Activated naive CD4-positive, alpha-beta T cell treated with anti-CD3 and anti-CD28 coated beads, Interleukin-2, amount 10 ng/mL, durations not matched to agents 7 days and 5 days (primary cell): ENCODE results near the gene THYN1.
"Not testable (repeated sequence)": the region's sequence is repeated elsewhere in the genome, so short reads cannot be mapped to it uniquely, and the experiment has no call there.

Experiments
- CTCF ChIA-PET: fragments of 350-600 bp; sonication (Branson Sonifier 250); formaldehyde crosslinking; loops from one replicate; lab custom pipeline; 2021; ENCODE audit warnings: antibody characterized with exemption; lab: Charles Lee
- DNase-seq: peaks from one replicate; pipeline ENCODE4 v3.0.0-alpha.2; 2020
- H3K27ac Mint-ChIP-seq: one replicate; pipeline ENCODE4 v1.8.0; 2021; ENCODE audit warnings: mild to moderate bottlenecking, moderate library complexity, mixed read lengths
- H3K27me3 Mint-ChIP-seq: one replicate; pipeline ENCODE4 v1.8.0; 2021; ENCODE audit warnings: mild to moderate bottlenecking, mixed read lengths
- H3K36me3 Mint-ChIP-seq: one replicate; pipeline ENCODE4 v1.8.0; 2021; ENCODE audit warnings: mixed read lengths
- H3K4me1 Mint-ChIP-seq: one replicate; pipeline ENCODE4 v1.8.0; 2021; ENCODE audit warnings: mixed read lengths
- H3K4me3 Mint-ChIP-seq: one replicate; pipeline ENCODE4 v1.8.0; 2021; ENCODE audit warnings: mild to moderate bottlenecking, moderate library complexity, mixed read lengths
- H3K9me3 Mint-ChIP-seq: one replicate; pipeline ENCODE4 v1.8.0; 2021; ENCODE audit warnings: mixed read lengths

Gene THYN1

GRCh38 chr11:134282121-134283045 lies 29.2 kb upstream of the THYN1 start:
- peaks cover 11% of the 10 kb centered on the region for H3K36me3 Mint-ChIP-seq
- peaks cover 13% of the 10 kb centered on the region for H3K4me1 Mint-ChIP-seq
- H3K27ac Mint-ChIP-seq, result no peak overlapping the region
- no peak for DNase-seq
- no peak overlapping the region for H3K4me3 Mint-ChIP-seq
- CTCF ChIA-PET, result interaction anchor here (1.4 kb wide), 1 partner anchor 9 kb away, joined by 3 read pairs; no protein-coding TSS in a partner anchor
- peaks cover 4% of the 10 kb centered on the region for H3K9me3 Mint-ChIP-seq
- H3K27me3 Mint-ChIP-seq, result peaks cover 11% of the 10 kb centered on the region

- H3K36me3 Mint-ChIP-seq, result peaks cover 14% of the 10 kb centered on the region
- DNase-seq, CTCF ChIA-PET, H3K27ac Mint-ChIP-seq, H3K4me3 Mint-ChIP-seq, H3K9me3 Mint-ChIP-seq: not testable (repeated sequence)
- H3K4me1 Mint-ChIP-seq, result peaks cover 17% of the 10 kb centered on the region
- peaks cover 16% of the 10 kb centered on the region for H3K27me3 Mint-ChIP-seq
These were observed 28.5 kb upstream of the THYN1 start for GRCh38 chr11:134281635-134282034.

GRCh38 chr11:134278356-134278755 lies 25.2 kb upstream of the THYN1 start:
- Mint-ChIP-seq H3K4me1 (peaks cover 39% of the 10 kb centered on the region), H3K4me3 (no peak overlapping the region), H3K36me3 (peaks cover 16% of the 10 kb centered on the region), H3K9me3 (peaks cover 4% of the 10 kb centered on the region), H3K27ac (no peak overlapping the region), H3K27me3 (peaks cover 21% of the 10 kb centered on the region)
- DNase-seq, result no peak
- CTCF ChIA-PET, result interaction anchor here (1.2 to 1.9 kb wide), 3 partner anchors 8 to 81 kb away, joined by 3 to 12 read pairs (median 6); no protein-coding TSS in a partner anchor

GRCh38 chr11:134277183-134278001 lies 24.2 kb upstream of the THYN1 start:
- H3K36me3 Mint-ChIP-seq, result peaks cover 26% of the 10 kb centered on the region
- H3K4me1 Mint-ChIP-seq, result peaks cover 48% of the 10 kb centered on the region
- H3K27me3 Mint-ChIP-seq, result peaks cover 21% of the 10 kb centered on the region
- peak overlapping the region; percentile 80 for H3K4me3 Mint-ChIP-seq
- peaks cover 4% of the 10 kb centered on the region for H3K9me3 Mint-ChIP-seq
- no peak for DNase-seq
- CTCF ChIA-PET, result interaction anchor here (1.1 to 6.7 kb wide), 3 partner anchors 14 to 56 kb away, joined by 3 to 68 read pairs (median 12); no protein-coding TSS in a partner anchor
- H3K27ac Mint-ChIP-seq, result peak overlapping the region; percentile 11

GRCh38 chr11:134276396-134277182 lies 23.4 kb upstream of the THYN1 start:
- Mint-ChIP-seq H3K4me3 (peak overlapping the region; percentile 94), H3K27me3 (peaks cover 21% of the 10 kb centered on the region), H3K4me1 (peaks cover 53% of the 10 kb centered on the region), H3K9me3 (peaks cover 4% of the 10 kb centered on the region), H3K27ac (peak overlapping the region; percentile 97), H3K36me3 (peaks cover 28% of the 10 kb centered on the region)
- DNase-seq, result peak; percentile 27
- CTCF ChIA-PET, result interaction anchor here (0.9 to 6.7 kb wide), 6 partner anchors 14 to 73 kb away, joined by 3 to 68 read pairs (median 4); no protein-coding TSS in a partner anchor

- DNase-seq, result peak; percentile 91
- Mint-ChIP-seq H3K27me3 (peaks cover 21% of the 10 kb centered on the region), H3K4me1 (peaks cover 61% of the 10 kb centered on the region), H3K4me3 (peak within 1 kb of the TSS; percentile 94), H3K36me3 (peaks cover 33% of the 10 kb centered on the region), H3K27ac (peak within 1 kb of the TSS; percentile 97), H3K9me3 (peaks cover 4% of the 10 kb centered on the region)
- CTCF ChIA-PET, result interaction anchor here (0.6 to 6.7 kb wide), 7 partner anchors 13 to 74 kb away, joined by 3 to 68 read pairs (median 4); no protein-coding TSS in a partner anchor
These were observed 22.6 kb upstream of the THYN1 start, which contains the start of gene GLB1L3 for GRCh38 chr11:134275534-134276395. Gene GLB1L3, plus strand, starts transcription at chr11:134276379. Its CDS starts 362 bp downstream, at chr11:134276741.

DNA sequence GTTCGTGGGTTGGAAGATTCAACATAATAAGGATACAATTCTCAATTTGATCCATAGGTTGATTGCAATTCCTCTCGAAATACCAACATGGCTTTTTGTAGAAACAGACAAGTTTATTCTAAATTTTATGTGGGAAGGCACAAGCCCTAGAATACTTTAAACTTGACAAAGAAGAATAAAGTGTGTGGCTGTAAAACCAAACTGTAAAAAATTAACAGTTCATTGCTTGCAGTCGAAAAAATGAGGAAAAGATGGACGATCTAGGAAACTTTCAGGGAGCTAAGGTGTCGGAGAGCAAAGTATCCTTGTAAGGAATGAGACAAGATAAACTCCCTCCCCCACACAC lies 22.0 kb upstream of the THYN1 start:
- Mint-ChIP-seq H3K4me1 (peaks cover 67% of the 10 kb centered on the region), H3K9me3 (peaks cover 4% of the 10 kb centered on the region), H3K36me3 (peaks cover 36% of the 10 kb centered on the region), H3K27me3 (peaks cover 21% of the 10 kb centered on the region), H3K27ac (peak overlapping the region; percentile 97), H3K4me3 (peak overlapping the region; percentile 94)
- CTCF ChIA-PET, result interaction anchor here (6.7 kb wide), 1 partner anchor 12 kb away, joined by 68 read pairs; no protein-coding TSS in a partner anchor
- DNase-seq, result no peak

GRCh38 chr11:134273317-134273712 lies 20.2 kb upstream of the THYN1 start:
- no peaks in the 10 kb centered on the region for H3K9me3 Mint-ChIP-seq
- peaks cover 31% of the 10 kb centered on the region for H3K36me3 Mint-ChIP-seq
- CTCF ChIA-PET, result interaction anchor here (1.0 to 6.7 kb wide), 4 partner anchors 10 to 87 kb away, joined by 3 to 68 read pairs (median 3); no protein-coding TSS in a partner anchor
- peak overlapping the region; percentile 27 for H3K4me3 Mint-ChIP-seq
- no peak overlapping the region for H3K27ac Mint-ChIP-seq
- DNase-seq, result no peak
- H3K27me3 Mint-ChIP-seq, result peaks cover 18% of the 10 kb centered on the region
- peaks cover 69% of the 10 kb centered on the region for H3K4me1 Mint-ChIP-seq

DNA sequence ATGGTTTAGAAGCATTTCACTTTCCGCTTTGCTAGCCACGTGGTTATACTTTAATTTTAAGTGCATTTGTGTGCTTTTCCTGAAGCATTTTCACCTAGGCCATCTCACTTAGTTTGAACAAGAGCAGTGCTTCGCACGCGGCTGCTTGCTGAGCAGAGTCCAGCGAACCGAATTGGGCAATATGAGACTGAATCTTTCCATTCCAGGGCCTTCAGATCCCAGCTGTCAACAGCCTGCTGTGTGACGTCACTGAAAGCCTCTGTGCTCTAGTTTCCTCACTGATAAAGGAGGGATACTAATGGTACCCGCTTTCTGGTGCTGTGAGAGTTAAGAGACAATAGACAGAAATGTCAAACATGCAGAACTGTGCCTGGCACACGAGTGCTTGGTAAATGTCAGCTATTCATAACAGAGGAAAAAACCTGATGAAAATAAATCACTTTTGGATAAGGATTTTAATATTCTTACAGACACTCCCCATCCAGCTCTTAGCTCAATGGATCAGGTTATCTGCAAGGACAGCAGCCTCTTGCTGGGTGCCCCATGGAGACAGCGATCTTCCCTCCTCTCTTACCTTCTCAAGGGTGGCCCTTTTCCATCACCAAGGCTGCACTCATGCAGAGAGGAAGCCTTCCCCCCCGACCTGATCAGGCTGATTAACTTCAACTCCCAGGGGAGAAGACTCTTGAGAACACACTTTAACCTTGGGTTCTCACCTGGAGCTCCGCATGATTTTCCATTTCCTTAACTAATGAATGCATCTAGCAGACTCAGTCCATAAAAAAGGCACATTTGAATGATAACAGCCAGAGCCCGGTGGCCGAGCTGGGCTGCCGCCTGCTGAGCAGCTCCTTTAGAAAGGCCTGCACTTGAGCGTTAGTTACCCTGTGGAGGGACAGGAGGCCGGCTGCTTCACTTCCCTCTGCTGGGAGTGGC lies 19.5 kb upstream of the THYN1 start:
- H3K9me3 Mint-ChIP-seq, result no peaks in the 10 kb centered on the region
- peaks cover 13% of the 10 kb centered on the region for H3K27me3 Mint-ChIP-seq
- H3K4me3 Mint-ChIP-seq, result peak overlapping the region; percentile 27
- peaks cover 72% of the 10 kb centered on the region for H3K4me1 Mint-ChIP-seq
- CTCF ChIA-PET, result interaction anchor here (1.0 to 6.7 kb wide), 3 partner anchors 10 to 87 kb away, joined by 3 to 68 read pairs (median 3); no protein-coding TSS in a partner anchor
- DNase-seq, result no peak
- H3K27ac Mint-ChIP-seq, result no peak overlapping the region
- H3K36me3 Mint-ChIP-seq, result peaks cover 31% of the 10 kb centered on the region

DNA sequence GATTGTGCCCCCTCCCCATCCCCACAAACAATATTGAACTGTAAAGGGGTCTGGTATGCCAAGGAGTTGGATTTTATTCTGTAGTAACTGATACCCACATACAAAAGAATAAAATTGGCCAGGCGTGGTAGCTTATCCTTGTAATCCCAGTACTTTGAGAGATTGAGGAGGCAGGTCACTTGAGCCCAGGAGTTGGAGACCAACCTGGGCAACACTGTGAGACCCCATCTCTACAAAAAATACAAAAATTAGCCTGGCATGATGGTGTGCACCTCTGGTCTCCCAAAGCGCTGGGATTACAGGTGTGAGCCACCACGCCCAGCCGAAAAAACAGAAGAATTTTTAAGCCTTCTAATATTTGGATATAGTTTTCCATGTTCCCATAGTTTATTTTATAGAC lies 18.8 kb upstream of the THYN1 start:
- H3K27me3 Mint-ChIP-seq, result peaks cover 6% of the 10 kb centered on the region
- no peaks in the 10 kb centered on the region for H3K9me3 Mint-ChIP-seq
- DNase-seq, result no peak
- H3K36me3 Mint-ChIP-seq, result peaks cover 27% of the 10 kb centered on the region
- no peak overlapping the region for H3K27ac Mint-ChIP-seq
- no peak overlapping the region for H3K4me3 Mint-ChIP-seq
- CTCF ChIA-PET, result interaction anchor here (6.7 kb wide), 1 partner anchor 9 kb away, joined by 68 read pairs; no protein-coding TSS in a partner anchor
- peaks cover 69% of the 10 kb centered on the region for H3K4me1 Mint-ChIP-seq

DNA sequence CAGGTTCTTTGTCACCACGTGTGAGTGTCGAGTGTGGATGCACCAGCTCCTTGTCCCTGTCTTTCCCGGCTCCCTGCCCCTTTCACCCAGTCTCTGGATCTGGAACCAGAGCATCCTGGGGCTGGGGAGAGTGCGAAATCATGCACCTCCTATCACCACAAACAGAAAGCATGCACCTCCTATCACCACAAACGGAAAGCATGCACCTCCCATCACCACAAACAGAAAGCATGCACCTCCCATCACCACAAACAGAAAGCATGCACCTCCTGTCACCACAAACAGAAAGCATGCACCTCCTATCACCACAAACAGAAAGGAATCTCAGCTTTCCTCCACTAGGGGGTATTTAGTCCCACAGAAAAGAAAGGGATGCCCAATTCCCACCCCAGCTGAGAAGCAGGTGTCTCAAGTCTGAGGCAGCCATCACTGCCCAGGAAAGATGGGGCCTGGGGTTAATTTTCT lies 17.1 kb upstream of the THYN1 start:
- H3K4me1 Mint-ChIP-seq, result peaks cover 73% of the 10 kb centered on the region
- H3K4me3 Mint-ChIP-seq, result peak overlapping the region; percentile 24
- CTCF ChIA-PET, result interaction anchor here (0.6 to 2.0 kb wide), 3 partner anchors 9 to 129 kb away, joined by 3 to 8 read pairs (median 6); no protein-coding TSS in a partner anchor
- H3K27me3 Mint-ChIP-seq, result no peaks in the 10 kb centered on the region
- peak overlapping the region; percentile 82 for H3K27ac Mint-ChIP-seq
- H3K9me3 Mint-ChIP-seq, result no peaks in the 10 kb centered on the region
- peak; percentile 63 for DNase-seq
- H3K36me3 Mint-ChIP-seq, result peaks cover 26% of the 10 kb centered on the region
